OCI-LY3 (cell line): ENCODE measurements around the gene C9orf72.

Experiments
- H2AFZ ChIP-seq: fragments of 200-600, 300-600 bp; shearing (Covaris generic); 2 replicates; pipeline ENCODE4 v1.6.0; 2014; ENCODE audit warnings: antibody characterized with exemption, low read depth, low read length
- H3K27ac ChIP-seq: fragments of 200-600, 300-600 bp; sonication (generic); 2 replicates; pipeline ENCODE4 v1.5.1; 2014; ENCODE audit warnings: mild to moderate bottlenecking, low read length, moderate library complexity, mixed read lengths
- H3K27me3 ChIP-seq: fragments of 200-600, 300-600 bp; sonication (generic); 2 replicates; pipeline ENCODE4 v1.6.1; 2014; ENCODE audit warnings: low read depth, low read length, mixed read lengths
- H3K36me3 ChIP-seq: fragments of 200-600, 300-600 bp; sonication (generic); replicated peaks from 2 replicates; pipeline ENCODE3; 2014; ENCODE audit warnings: low read depth, low read length, mixed read lengths
- H3K4me1 ChIP-seq: fragments of 300-600, 200-600 bp; sonication (generic); 2 replicates; pipeline ENCODE4 v1.6.1; 2014; ENCODE audit warnings: low read length, mixed read lengths
- H3K4me2 ChIP-seq: fragments of 200-600, 300-600 bp; sonication (generic); 2 replicates; pipeline ENCODE4 v1.6.1; 2014; ENCODE audit warnings: low read length, mixed read lengths
- H3K4me3 ChIP-seq: fragments of 300-600, 200-600 bp; sonication (generic); 2 replicates; pipeline ENCODE4 v1.5.1; 2014; ENCODE audit warnings: antibody characterized with exemption, mild to moderate bottlenecking, low read length, moderate library complexity
- H3K79me2 ChIP-seq: fragments of 300-600, 200-600 bp; shearing (Covaris generic); 2 replicates; pipeline ENCODE4 v1.6.1; 2014; ENCODE audit warnings: mild to moderate bottlenecking, low read length, mixed read lengths
- H3K9ac ChIP-seq: fragments of 300-600, 200-600 bp; shearing (Covaris generic); 2 replicates; pipeline ENCODE4 v1.6.0; 2014; ENCODE audit warnings: mild to moderate bottlenecking, low read length, moderate library complexity
- H3K9me3 ChIP-seq: fragments of 200-600, 300-600 bp; shearing (Covaris generic); 2 replicates; pipeline ENCODE4 v1.6.1; 2014; ENCODE audit warnings: low read length, mixed read lengths; ENCODE audit not compliant: insufficient read depth
- H4K20me1 ChIP-seq: fragments of 200-600, 300-600 bp; sonication (generic); 2 replicates; pipeline ENCODE4 v1.6.1; 2016; ENCODE audit warnings: low read length, mixed read lengths; ENCODE audit not compliant: insufficient read depth
- CTCF ChIP-seq: fragments of 200-600, 300-600 bp; sonication (generic); IDR thresholded peaks from 2 replicates; pipeline ENCODE4 v1.5.1; 2014; ENCODE audit warnings: antibody characterized with exemption, low read length, low read depth
- EZH2phosphoT487 ChIP-seq: fragments of 200-600 bp; shearing (Covaris generic); IDR thresholded peaks from 2 replicates; pipeline ENCODE4 v1.6.1; 2018; ENCODE audit warnings: antibody characterized with exemption, mixed run types, low read depth

Gene C9orf72

GRCh38 chr9:27564670-27565069 lies 8.6 kb downstream of the C9orf72 start:
- no peak overlapping the region for H2AFZ ChIP-seq
- peaks cover 25% of the 10 kb centered on the region for H3K4me1 ChIP-seq
- H3K9ac ChIP-seq = no peak overlapping the region
- H3K9me3 ChIP-seq = no peaks in the 10 kb centered on the region
- H3K27me3 ChIP-seq = no peaks in the 10 kb centered on the region
- TF ChIP-seq EZH2phosphoT487 = no peak
- peak overlapping the region; percentile 65 for H3K4me2 ChIP-seq
- no peak overlapping the region for H3K4me3 ChIP-seq
- peaks cover 24% of the 10 kb centered on the region for H3K36me3 ChIP-seq
- H3K79me2 ChIP-seq = no peaks in the 10 kb centered on the region
- H4K20me1 ChIP-seq = no peaks in the 10 kb centered on the region
- peak overlapping the region; percentile 69 for H3K27ac ChIP-seq

GRCh38 chr9:27563738-27564430 lies 9.4 kb downstream of the C9orf72 start:
- no peak overlapping the region for H3K9ac ChIP-seq
- H3K4me2 ChIP-seq = peak overlapping the region; percentile 65
- H4K20me1 ChIP-seq = no peaks in the 10 kb centered on the region
- no peak overlapping the region for H2AFZ ChIP-seq
- H3K79me2 ChIP-seq = no peaks in the 10 kb centered on the region
- H3K9me3 ChIP-seq = no peaks in the 10 kb centered on the region
- TF ChIP-seq CTCF = no peak
- TF ChIP-seq EZH2phosphoT487 = no peak
- H3K27me3 ChIP-seq = no peaks in the 10 kb centered on the region
- peaks cover 25% of the 10 kb centered on the region for H3K4me1 ChIP-seq
- peak overlapping the region; percentile 69 for H3K27ac ChIP-seq
- H3K4me3 ChIP-seq = peak overlapping the region; percentile 20; the same call in 1 of the 2 replicates
- H3K36me3 ChIP-seq = peaks cover 24% of the 10 kb centered on the region

- Histone ChIP-seq H3K9me3 (no peaks in the 10 kb centered on the region), H3K36me3 (peaks cover 28% of the 10 kb centered on the region)
Observed at GRCh38 chr9:27561685-27562084, 11.6 kb downstream of the C9orf72 start.

GRCh38 chr9:27560457-27560856 lies 12.8 kb downstream of the C9orf72 start:
- Histone ChIP-seq H4K20me1 (no peaks in the 10 kb centered on the region), H3K27ac (no peak overlapping the region), H3K4me1 (peaks cover 33% of the 10 kb centered on the region), H3K9me3 (no peaks in the 10 kb centered on the region), H3K27me3 (no peaks in the 10 kb centered on the region), H2AFZ (no peak overlapping the region), H3K4me3 (no peak overlapping the region), H3K4me2 (no peak overlapping the region), H3K36me3 (peaks cover 23% of the 10 kb centered on the region), H3K79me2 (no peaks in the 10 kb centered on the region), H3K9ac (no peak overlapping the region)
- no peak for TF ChIP-seq CTCF
- TF ChIP-seq EZH2phosphoT487 = no peak

More at GRCh38 chr9:27561685-27562084, 11.6 kb downstream of the C9orf72 start:
- peak overlapping the region; percentile 16; the same call in 1 of the 2 replicates for H3K4me2 ChIP-seq
- peak overlapping the region; percentile 9 for H3K27ac ChIP-seq
- no peak overlapping the region for H3K4me3 ChIP-seq
- H3K9ac ChIP-seq = no peak overlapping the region
- H3K79me2 ChIP-seq = no peaks in the 10 kb centered on the region
- H3K27me3 ChIP-seq = no peaks in the 10 kb centered on the region
- peaks cover 33% of the 10 kb centered on the region for H3K4me1 ChIP-seq
- H4K20me1 ChIP-seq = no peaks in the 10 kb centered on the region
- TF ChIP-seq EZH2phosphoT487 (no peak), CTCF (no peak)
- no peak overlapping the region for H2AFZ ChIP-seq
